HepG2 (cell line): ENCODE data around the gene CTNNA3. TPM values are rescaled to one million over a fixed set of nuclear protein-coding genes. Genes with fewer than 3 reads are reported as not detected.

Experiments used
- ATAC-seq: fragments of 200-7000 bp; cut with Tn5 transposase; 3 replicates; pipeline ENCODE4 v1.9.1; 2020; ENCODE audit warnings: mild to moderate bottlenecking, moderate library complexity
- BruUV-seq: library from RNA; stranded (reverse); fragments of 400-500 nt; replicated peaks from 2 replicates; lab custom pipeline; 2021; lab: Mats Ljungman, UMichigan
- CTCF ChIA-PET: fragments of 300-600 bp; formaldehyde crosslinking; extraction: SDS; loops from one replicate; lab custom pipeline; 2021; ENCODE audit warnings: low total read pairs, inconsistent platforms, low intra/inter-chr PET ratio; lab: Yijun Ruan, JAX
- POLR2A ChIA-PET: fragments of 350-600 bp; sonication (Branson Sonifier 250); formaldehyde crosslinking; loops from one replicate; lab custom pipeline; 2020; ENCODE audit warnings: antibody characterized with exemption, inconsistent platforms; lab: Yijun Ruan, JAX
- DNase-seq: peaks from one replicate; pipeline ENCODE4 v3.0.0-alpha.2; 2015; ENCODE audit warnings: low spot score
- FAIRE-seq: peaks from 3 replicates; lab custom pipeline; 2011; peaks lifted over from hg19 to GRCh38; lab: Jason Lieb, UNC
- H2AFZ ChIP-seq: one replicate; pipeline ENCODE4 v1.6.1; 2011; ENCODE audit warnings: low read length, inconsistent platforms
- H3K27ac ChIP-seq: fragments of 300-600 bp; 3 replicates; pipeline ENCODE4 v1.8.0; 2011; ENCODE audit warnings: mixed run types, mild to moderate bottlenecking, mixed read lengths, low read length, inconsistent platforms; ENCODE audit not compliant: insufficient read depth; ENCODE audit errors: extremely low read length
- H3K27me3 ChIP-seq, 2 experiments: fragments of 200-600 bp in 1 of 2; 2 replicates in 1 of 2; 3 replicates in 1 of 2; pipeline versions ENCODE4 v1.6.0 to v1.8.0; 2011; ENCODE audit warnings: low read length in 2 of 2, mild to moderate bottlenecking in 2 of 2, moderate library complexity in 2 of 2, inconsistent platforms in 1 of 2; ENCODE audit not compliant: insufficient read depth in 2 of 2, control insufficient read depth in 1 of 2
- H3K36me3 ChIP-seq, 2 experiments: fragments of 200-600 bp in 1 of 2; replicated peaks in 1 of 2; 2 replicates in 1 of 2; 3 replicates in 1 of 2; pipeline versions ENCODE4 v1.5.1 to v1.8.0; 2011; ENCODE audit warnings: low read length in 2 of 2, inconsistent platforms in 1 of 2; ENCODE audit not compliant: insufficient read depth in 2 of 2, control insufficient read depth in 1 of 2
- H3K4me1 ChIP-seq: 2 replicates; pipeline ENCODE4 v1.5.1; 2012; ENCODE audit warnings: low read length, inconsistent platforms; ENCODE audit not compliant: insufficient read depth
- H3K4me2 ChIP-seq: 2 replicates; pipeline ENCODE4 v1.6.0; 2011; ENCODE audit warnings: low read depth, low read length, inconsistent platforms
- H3K4me3 ChIP-seq, 3 experiments: fragments of 200-600 bp in 1 of 3; sonication (generic), shearing (Covaris generic) in 1 of 3; replicated peaks in 1 of 3; 2 replicates each; pipeline ENCODE4 v1.5.1; 2011 to 2016; ENCODE audit warnings: low read length in 3 of 3, inconsistent platforms in 2 of 3, low read depth in 2 of 3, mild to moderate bottlenecking in 2 of 3, control low read depth in 1 of 3, mixed read lengths in 1 of 3; ENCODE audit not compliant: insufficient read depth in 1 of 3
- H3K79me2 ChIP-seq: one replicate; pipeline ENCODE4 v1.6.1; 2011; ENCODE audit warnings: low read length, inconsistent platforms; ENCODE audit not compliant: insufficient read depth
- H3K9ac ChIP-seq: 2 replicates; pipeline ENCODE4 v1.6.0; 2011; ENCODE audit warnings: mild to moderate bottlenecking, low read depth, low read length, inconsistent platforms; ENCODE audit not compliant: insufficient read depth
- H3K9me3 ChIP-seq: 2 replicates; pipeline ENCODE4 v1.5.1; 2012; ENCODE audit warnings: mild to moderate bottlenecking, low read length
- H4K20me1 ChIP-seq: 2 replicates; pipeline ENCODE4 v1.6.0; 2011; ENCODE audit warnings: inconsistent platforms, mild to moderate bottlenecking, low read length, moderate library complexity; ENCODE audit not compliant: insufficient read depth
- AKAP8 ChIP-seq: sonication (generic); formaldehyde crosslinking; IDR thresholded peaks from 2 replicates; pipeline ENCODE4 v1.5.1; 2020; ENCODE audit warnings: mild to moderate bottlenecking, missing genetic modification reagents
- ARID2 ChIP-seq: sonication (generic); formaldehyde crosslinking; IDR thresholded peaks from 2 replicates; pipeline ENCODE4 v1.8.1; 2022; ENCODE audit warnings: mild to moderate bottlenecking, missing genetic modification reagents, borderline replicate concordance
- CEBPB ChIP-seq: IDR thresholded peaks from 2 replicates; pipeline ENCODE4 v1.6.1; 2011; ENCODE audit warnings: low read depth, low read length, improper control_type of control experiment, borderline replicate concordance
- CHD4 ChIP-seq: fragments of 200-600 bp; sonication (generic); IDR thresholded peaks from 2 replicates; pipeline ENCODE4 v1.7.0; 2017; ENCODE audit warnings: mild to moderate bottlenecking, low read length, borderline replicate concordance
- EED ChIP-seq: sonication (generic); formaldehyde crosslinking; IDR thresholded peaks from 2 replicates; pipeline ENCODE4 v1.5.0; 2020; ENCODE audit warnings: mild to moderate bottlenecking, missing genetic modification reagents
- HCFC1 ChIP-seq: fragments of 150-350 bp; IDR thresholded peaks from 2 replicates; pipeline ENCODE4 v1.6.1; 2014; ENCODE audit warnings: low read depth, low read length
- KAT2B ChIP-seq: fragments of 150-350 bp; IDR thresholded peaks from 2 replicates; pipeline ENCODE4 v1.6.1; 2014; ENCODE audit warnings: low read depth, low read length, borderline replicate concordance
- KAT7 ChIP-seq: IDR thresholded peaks from 2 replicates; pipeline ENCODE4 v1.6.1; 2018; ENCODE audit warnings: borderline replicate concordance, missing compliant biosample characterization
- MTERF4 ChIP-seq: sonication (generic); formaldehyde crosslinking; IDR thresholded peaks from 2 replicates; pipeline ENCODE4 v1.8.0; 2023; ENCODE audit warnings: mild to moderate bottlenecking, missing genetic modification reagents
- MXD3 ChIP-seq: IDR thresholded peaks from 2 replicates; pipeline ENCODE4 v1.6.1; 2016; ENCODE audit warnings: mild to moderate bottlenecking, missing biosample characterization, missing genetic modification reagents
- POGZ ChIP-seq: sonication (generic); formaldehyde crosslinking; IDR thresholded peaks from 2 replicates; pipeline ENCODE4 v1.4.0; 2020; ENCODE audit warnings: mild to moderate bottlenecking, missing genetic modification reagents
- RARG ChIP-seq: sonication (generic); formaldehyde crosslinking; IDR thresholded peaks from 2 replicates; pipeline ENCODE4 v1.4.0; 2020; ENCODE audit warnings: low read depth, mild to moderate bottlenecking, missing genetic modification reagents
- ZKSCAN5 ChIP-seq: sonication (generic); formaldehyde crosslinking; IDR thresholded peaks from 2 replicates; pipeline ENCODE4 v1.5.1; 2020; ENCODE audit warnings: mild to moderate bottlenecking, missing genetic modification reagents
- ZNF225 ChIP-seq: sonication (generic); formaldehyde crosslinking; IDR thresholded peaks from 2 replicates; pipeline ENCODE4 v1.4.0; 2020; ENCODE audit warnings: mild to moderate bottlenecking, missing genetic modification reagents
- ZNF383 ChIP-seq: sonication (generic); formaldehyde crosslinking; IDR thresholded peaks from 2 replicates; pipeline ENCODE4 v1.4.0; 2020; ENCODE audit warnings: missing genetic modification reagents, mild to moderate bottlenecking, borderline replicate concordance
- ZNF513 ChIP-seq: sonication (generic); formaldehyde crosslinking; conservative IDR thresholded peaks from 2 replicates; pipeline ENCODE4 v1.5.0; 2020; ENCODE audit warnings: missing genetic modification reagents
- ZNF740 ChIP-seq: sonication (generic); formaldehyde crosslinking; IDR thresholded peaks from 2 replicates; pipeline ENCODE4 v1.4.0; 2020; ENCODE audit warnings: missing genetic modification reagents
- ZNF782 ChIP-seq: sonication (generic); formaldehyde crosslinking; IDR thresholded peaks from 2 replicates; pipeline ENCODE4 v1.4.0; 2020; ENCODE audit warnings: missing genetic modification reagents, mild to moderate bottlenecking, borderline replicate concordance
- WGBS: methylation state at CpG from one replicate; pipeline ENCODE4 v1.1.6; 2017; ENCODE audit warnings: low lambda C conversion rate; 5-methylcytosine and 5-hydroxymethylcytosine counted together
- in situ Hi-C: cut with HindIII; loops from 2 replicates; pipeline ENCODE4 v1.10.0; 2017; ENCODE audit warnings: low pct_unique_long_range_greater_than_20kb; ENCODE audit not compliant: extremely low pct_ligation_motif_present
- intact Hi-C: fragments of 100-400 bp; cut with micrococcal nuclease; formaldehyde crosslinking; loops from one replicate; pipeline ENCODE4 v1.10.0; 2022; ENCODE audit not compliant: unreplicated experiment
- polyA plus RNA-seq, 8 experiments: library from polyadenylated mRNA; depleted of rRNA in 3 of 8; stranded (reverse) in 7 of 8; unstranded in 1 of 8; fragments of >200 nt; fragmentation: Illumina TruSeq in 4 of 8; extraction: Trizol in 4 of 8; gene quantifications; 2 replicates each; pipeline versions ENCODE4 v1.2.1 to v1.2.3, GENCODE V29; 2011 to 2016; ENCODE audit warnings: low read depth in 4 of 8, missing spikeins in 1 of 8, mixed read lengths in 1 of 8; ENCODE audit not compliant: insufficient read depth in 1 of 8
- total RNA-seq, 5 experiments: library from RNA; depleted of rRNA; stranded (reverse); fragments of >200 nt; fragmentation: Illumina TruSeq; extraction: Trizol; gene quantifications; 2 replicates each; pipeline ENCODE4 v1.2.3, GENCODE V29; 2016; ENCODE audit warnings: low read depth in 1 of 5

The CTNNA3 gene
- total and polyA plus RNA-seq, 2 of the 13 experiments (the other 11 are each of a cell fraction or from before 2014, with no cell fraction given): not detected

- Histone ChIP-seq H3K27me3 (no peaks in the 10 kb centered on the region), H3K4me2 (no peak overlapping the region), H3K36me3 (no peaks in the 10 kb centered on the region), H3K9ac (no peak overlapping the region), H3K4me1 (no peaks in the 10 kb centered on the region), H3K9me3 (peaks cover 15% of the 10 kb centered on the region; the same call in 1 of the 2 replicates), H2AFZ (no peak overlapping the region), H4K20me1 (no peaks in the 10 kb centered on the region), H3K79me2 (no peaks in the 10 kb centered on the region), H3K27ac (no peak overlapping the region), H3K4me3 (no peak overlapping the region)
- WGBS: 3% methylated on average over 1 of the region's 1 CpG
- no peak for FAIRE-seq
- ATAC-seq: no peak
- no peak for DNase-seq
- in situ Hi-C loops (no loop called here), intact Hi-C loops (no loop called here)
- ChIA-PET CTCF (no interaction called here), POLR2A (no interaction called here)
- TF ChIP-seq ZNF383 (CRISPR knock-in tag) (no peak), MTERF4 (CRISPR knock-in tag) (no peak), POGZ (CRISPR knock-in tag) (no peak), ZKSCAN5 (CRISPR knock-in tag) (no peak), ARID2 (CRISPR knock-in tag) (no peak), AKAP8 (CRISPR knock-in tag) (no peak), KAT7 (CRISPR knock-in tag) (no peak), EED (CRISPR knock-in tag) (no peak)
- BruUV-seq: no TSS peak
Observed at GRCh38 chr10:66265398-66265797, 1430.6 kb downstream of the CTNNA3 start.

- Histone ChIP-seq H3K9ac (no peak overlapping the region), H3K4me2 (no peak overlapping the region), H3K79me2 (no peaks in the 10 kb centered on the region), H3K27ac (no peak overlapping the region), H3K4me3 (no peak overlapping the region), H4K20me1 (no peaks in the 10 kb centered on the region), H3K36me3 (no peaks in the 10 kb centered on the region), H2AFZ (no peak overlapping the region), H3K27me3 (no peaks in the 10 kb centered on the region), H3K9me3 (peaks cover 36% of the 10 kb centered on the region), H3K4me1 (no peaks in the 10 kb centered on the region)
- no TSS peak for BruUV-seq
- intact Hi-C loops (no loop called here), in situ Hi-C loops (no loop called here)
- no peak for FAIRE-seq
- ChIA-PET POLR2A (no interaction called here), CTCF (no interaction called here)
- DNase-seq: no peak
- 5% methylated on average over 2 of the region's 2 CpGs for WGBS
- no peak for ATAC-seq
- TF ChIP-seq KAT2B: no peak
- TF ChIP-seq HCFC1: no peak
- TF ChIP-seq ZNF225 (CRISPR knock-in tag): no peak
- TF ChIP-seq CHD4: no peak
- TF ChIP-seq ZNF740 (CRISPR knock-in tag): no peak
- TF ChIP-seq RARG (CRISPR knock-in tag): no peak
- TF ChIP-seq ZNF513 (CRISPR knock-in tag): no peak
- no peak for TF ChIP-seq CEBPB
- TF ChIP-seq MXD3 (CRISPR knock-in tag): no peak
- no peak for TF ChIP-seq ZNF782
Observed at GRCh38 chr10:66259836-66260235, 1436.2 kb downstream of the CTNNA3 start.
